ENCODE data around the gene DDX10.

GRCh38 chr11:108698844-108699642 is 34.2 kb downstream of the DDX10 start:
- TF ChIP-seq CTCF (conservative IDR thresholded peaks at IDR 0.05; ENCODE audit: low read depth in 2 of 2) (no peak), EZH2 (IDR thresholded peaks at IDR 0.05; ENCODE audit: low read depth, unreplicated experiment) (no peak), ZNF331 (CRISPR knock-in tag; IDR thresholded peaks at IDR 0.05; ENCODE audit: low read depth) (no peak), POLR2AphosphoS5 (IDR thresholded peaks at IDR 0.05; ENCODE audit: low read depth) (no peak), CREB1 (CRISPR knock-in tag; IDR thresholded peaks at IDR 0.05; ENCODE audit: low read depth) (no peak)
